Upper lobe of left lung (tissue), 6 donors: ENCODE data around the gene EIF4G3. TPM values are rescaled to one million over a fixed set of nuclear protein-coding genes. Genes with fewer than 3 reads are reported as not detected.

ENCODE experiments used
- ATAC-seq, 2 donors: fragments of 200-7000 bp; cut with Tn5 transposase; one replicate each; pipeline ENCODE4 v1.9.1; 2022; ENCODE audit warnings: mild to moderate bottlenecking in 2 of 2, moderate library complexity in 2 of 2; ENCODE audit not compliant: low FRiP score in 2 of 2
- DNase-seq, 2 donors: peaks; one replicate each; pipeline ENCODE4 v3.0.0-alpha.2; 2019 to 2020
- H3K27ac ChIP-seq, 4 donors: fragments of 200-600 bp; sonication (generic); one replicate each; pipeline ENCODE4 v1.5.1; 2016 to 2019
- H3K27me3 ChIP-seq, 4 donors: fragments of 200-600 bp; sonication (generic); one replicate each; pipeline ENCODE4 v1.5.1; 2017 to 2019
- H3K36me3 ChIP-seq, 4 donors: fragments of 200-600 bp; sonication (generic); one replicate each; pipeline ENCODE4 v1.5.1; 2016 to 2019
- H3K4me1 ChIP-seq, 4 donors: fragments of 200-600 bp; sonication (generic); one replicate each; pipeline ENCODE4 v1.5.1; 2018 to 2019
- H3K4me3 ChIP-seq, 4 donors: fragments of 200-600 bp; sonication (generic); one replicate each; pipeline ENCODE4 v1.5.1; 2017 to 2019; ENCODE audit warnings: mild to moderate bottlenecking in 2 of 4, moderate library complexity in 1 of 4
- H3K9me3 ChIP-seq, 4 donors: fragments of 200-600 bp; sonication (generic); one replicate each; pipeline ENCODE4 v1.5.1; 2018 to 2019
- CTCF ChIP-seq, 6 experiments: fragments of 450-650 bp in 4 of 6; fragments of 200-600 bp in 2 of 6; sonication (generic) in 2 of 6; IDR thresholded peaks; one replicate each; pipeline ENCODE4 v1.5.1; 2016 to 2019; ENCODE audit warnings: antibody characterized with exemption in 6 of 6
- EP300 ChIP-seq, 4 donors: sonication (generic); formaldehyde crosslinking; IDR thresholded peaks; one replicate each; pipeline ENCODE4 v1.5.1; 2017; ENCODE audit warnings: antibody characterized with exemption in 4 of 4, control low read depth in 2 of 4
- POLR2A ChIP-seq, 4 donors: fragments of 450-650 bp; IDR thresholded peaks; one replicate each; pipeline ENCODE4 v1.5.1; 2016 to 2017; ENCODE audit warnings: antibody characterized with exemption in 4 of 4, mild to moderate bottlenecking in 2 of 4
- POLR2AphosphoS5 ChIP-seq, 2 donors: sonication (generic); formaldehyde crosslinking; IDR thresholded peaks; one replicate each; pipeline ENCODE4 v1.5.1; 2017; ENCODE audit warnings: antibody characterized with exemption in 2 of 2
- WGBS, 2 donors: methylation state at CpG; one replicate each; pipeline ENCODE4 v1.1.5; 2017 to 2018; 5-methylcytosine and 5-hydroxymethylcytosine counted together
- total RNA-seq, 6 donors: library from RNA; depleted of rRNA in 4 of 6; stranded (reverse); fragments of >200 nt in 4 of 6; gene quantifications; one replicate each; pipeline versions ENCODE4 v1.1.0 to v1.2.1, GENCODE V29; 2016 to 2021
- donor health status: DM: no; HTN: no; CAD: no; lungs with moderate emphysema.
- donor health status: DM: no; HTN: yes; CAD: no; lungs with severe emphysema.

EIF4G3 gene
- total RNA-seq, 6 donors from 2014 or later, result 23.7 to 75.4 (median 38.3) TPM

GRCh38 chr1:21077085-21077484 is 99.6 kb downstream of the EIF4G3 start:
- H3K4me1 ChIP-seq, result peaks cover 8 to 18% (median 10%) of the 10 kb centered on the region in 4 donors
- H3K27ac ChIP-seq, result no peak overlapping the region
- H3K36me3 ChIP-seq, result peaks cover 0 to 4% (median 0%) of the 10 kb centered on the region in 4 donors
- DNase-seq (peak in 1 of 2 donors; percentile 51), ATAC-seq (peak in 1 of 2 donors; percentile 76)
- no peak overlapping the region for H3K4me3 ChIP-seq
- H3K9me3 ChIP-seq, result no peaks in the 10 kb centered on the region
- no peaks in the 10 kb centered on the region for H3K27me3 ChIP-seq
- TF ChIP-seq EP300 (IDR thresholded peaks at IDR 0.05) (no peak), POLR2A (IDR thresholded peaks at IDR 0.05) (no peak), POLR2AphosphoS5 (IDR thresholded peaks at IDR 0.05) (no peak)

- peaks cover 8 to 18% (median 10%) of the 10 kb centered on the region in 4 donors for H3K4me1 ChIP-seq
- TF ChIP-seq EP300 (IDR thresholded peaks at IDR 0.05), result no peak
- no peak for TF ChIP-seq CTCF (IDR thresholded peaks at IDR 0.05)
- no peak for TF ChIP-seq POLR2A (IDR thresholded peaks at IDR 0.05)
- TF ChIP-seq POLR2AphosphoS5 (IDR thresholded peaks at IDR 0.05), result no peak
- no peak overlapping the region for H3K4me3 ChIP-seq
- H3K27me3 ChIP-seq, result no peaks in the 10 kb centered on the region
- DNase-seq (no peak), ATAC-seq (no peak)
- H3K36me3 ChIP-seq, result peaks cover 0 to 4% (median 0%) of the 10 kb centered on the region in 4 donors
- H3K9me3 ChIP-seq, result no peaks in the 10 kb centered on the region
- no peak overlapping the region for H3K27ac ChIP-seq
- 74 to 88% methylated on average over 3 of the region's 3 CpGs for WGBS, 2 donors
These were observed 104.0 kb downstream of the EIF4G3 start for GRCh38 chr1:21072721-21073120.

DNA sequence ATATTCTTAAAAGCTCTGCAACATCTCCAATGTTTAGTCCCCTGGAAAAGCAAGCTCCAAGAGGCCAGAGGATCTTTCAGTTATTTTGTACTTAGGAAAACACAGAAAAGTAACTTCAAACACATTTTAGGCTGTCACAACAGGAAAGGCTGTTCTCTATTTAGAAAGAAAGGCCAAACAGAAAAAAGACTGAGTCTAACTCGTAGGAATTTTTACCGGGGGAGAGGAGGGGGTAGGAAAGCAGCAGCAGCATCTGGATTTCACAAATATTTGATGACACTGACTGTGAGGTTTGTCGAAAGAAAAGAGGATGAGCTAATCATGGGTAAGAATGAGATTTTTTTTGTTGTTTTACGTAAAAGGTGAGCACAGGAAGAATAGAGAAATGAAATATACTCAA is 107.1 kb downstream of the EIF4G3 start:
- 45 to 58% methylated on average over 4 of the region's 4 CpGs for WGBS, 2 donors
- TF ChIP-seq EP300 (IDR thresholded peaks at IDR 0.05) (no peak), POLR2AphosphoS5 (IDR thresholded peaks at IDR 0.05) (no peak), POLR2A (IDR thresholded peaks at IDR 0.05) (no peak), CTCF (IDR thresholded peaks at IDR 0.05) (no peak)
- Histone ChIP-seq H3K27ac (no peak overlapping the region), H3K27me3 (no peaks in the 10 kb centered on the region), H3K4me1 (peaks cover 0 to 3% (median 0%) of the 10 kb centered on the region in 4 donors), H3K36me3 (peaks cover 0 to 4% (median 0%) of the 10 kb centered on the region in 4 donors), H3K4me3 (no peak overlapping the region), H3K9me3 (no peaks in the 10 kb centered on the region)
- DNase-seq (no peak), ATAC-seq (peak in 1 of 2 donors; percentile 54)

DNA sequence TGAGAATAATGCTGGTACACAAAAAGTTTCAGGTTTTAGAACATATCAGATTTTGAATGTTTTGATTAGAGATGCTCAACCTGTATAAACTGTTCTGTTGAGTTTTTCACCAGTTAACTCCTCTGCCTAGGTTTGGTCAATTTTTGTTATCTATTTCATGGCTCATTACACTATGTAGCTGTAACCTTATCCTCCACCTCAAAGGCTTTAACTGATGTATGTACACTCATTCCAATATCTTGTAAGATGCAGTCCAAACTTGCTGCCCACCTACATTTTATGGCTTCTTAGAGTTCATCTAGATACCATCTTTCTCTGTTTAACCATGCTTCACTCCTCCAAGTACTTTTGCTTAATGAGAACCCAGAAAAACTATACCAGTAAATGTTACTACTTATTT is 107.8 kb downstream of the EIF4G3 start:
- TF ChIP-seq CTCF (IDR thresholded peaks at IDR 0.05) (no peak), POLR2A (IDR thresholded peaks at IDR 0.05) (no peak)
- no peak overlapping the region for H3K27ac ChIP-seq

DNA sequence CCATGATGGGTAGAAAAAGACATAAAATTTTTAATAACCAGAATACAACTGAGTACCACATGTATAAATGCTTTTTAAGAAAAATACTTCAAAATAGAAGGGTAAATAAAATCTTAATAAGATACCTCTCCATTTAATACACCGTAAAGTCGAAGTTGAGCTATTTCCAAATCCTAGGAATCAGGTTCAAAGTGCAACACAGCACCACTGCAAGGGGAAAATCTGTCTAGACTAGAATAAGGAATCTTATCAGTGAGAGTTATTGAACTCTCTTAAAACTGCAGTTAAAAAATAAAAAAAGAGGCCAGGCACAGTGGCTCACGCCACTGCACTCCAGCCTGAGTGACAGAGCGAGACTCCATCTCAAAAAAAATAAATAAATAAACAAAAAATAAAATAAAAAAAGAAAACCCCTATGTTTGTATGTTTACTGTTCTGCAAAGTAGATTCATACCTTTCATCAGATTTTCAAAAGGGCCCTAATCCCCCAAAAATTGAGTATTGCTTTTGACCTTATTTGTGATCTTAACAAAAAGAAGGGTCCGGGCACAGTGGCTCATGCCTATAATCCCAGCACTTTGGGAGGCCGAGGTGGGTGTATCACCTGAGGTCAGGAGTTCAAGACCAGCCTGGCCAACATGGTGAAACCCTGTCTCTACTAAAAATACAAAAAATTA is 109.0 kb downstream of the EIF4G3 start:
- H3K27ac ChIP-seq, result no peak overlapping the region

More for the DNA sequence above, 107.8 kb downstream of the EIF4G3 start:
- Histone ChIP-seq H3K9me3 (no peaks in the 10 kb centered on the region), H3K4me3 (no peak overlapping the region), H3K27me3 (no peaks in the 10 kb centered on the region), H3K4me1 (peaks cover 0 to 3% (median 0%) of the 10 kb centered on the region in 4 donors), H3K36me3 (peaks cover 0 to 4% (median 0%) of the 10 kb centered on the region in 4 donors)
- ATAC-seq, result no peak
- no peak for DNase-seq

More for the DNA sequence above, 109.0 kb downstream of the EIF4G3 start:
- DNase-seq (no peak), ATAC-seq (no peak)
- TF ChIP-seq EP300 (IDR thresholded peaks at IDR 0.05) (no peak), CTCF (IDR thresholded peaks at IDR 0.05) (no peak), POLR2A (IDR thresholded peaks at IDR 0.05) (no peak), POLR2AphosphoS5 (IDR thresholded peaks at IDR 0.05) (no peak)
- no peak overlapping the region for H3K4me3 ChIP-seq
- H3K4me1 ChIP-seq, result peaks cover 0 to 3% (median 0%) of the 10 kb centered on the region in 4 donors
- H3K36me3 ChIP-seq, result peaks cover 0 to 1% (median 0%) of the 10 kb centered on the region in 4 donors
- no peaks in the 10 kb centered on the region for H3K9me3 ChIP-seq
- 95% methylated on average over 6 of the region's 6 CpGs for WGBS, 2 donors
- H3K27me3 ChIP-seq, result no peaks in the 10 kb centered on the region
